Putamen (tissue), 1 donor: ENCODE data around the gene INO80B.
A peak's percentile ranks its signal among the peaks of the same experiment; 100 is the strongest.
"Not testable (repeated sequence)": the region's sequence is repeated elsewhere in the genome, so short reads cannot be mapped to it uniquely, and the experiment has no call there.

Experiments
- DNase-seq: peaks from one replicate; pipeline ENCODE4 v3.0.0-alpha.2; 2016; ENCODE audit warnings: low spot score

The INO80B gene

DNA sequence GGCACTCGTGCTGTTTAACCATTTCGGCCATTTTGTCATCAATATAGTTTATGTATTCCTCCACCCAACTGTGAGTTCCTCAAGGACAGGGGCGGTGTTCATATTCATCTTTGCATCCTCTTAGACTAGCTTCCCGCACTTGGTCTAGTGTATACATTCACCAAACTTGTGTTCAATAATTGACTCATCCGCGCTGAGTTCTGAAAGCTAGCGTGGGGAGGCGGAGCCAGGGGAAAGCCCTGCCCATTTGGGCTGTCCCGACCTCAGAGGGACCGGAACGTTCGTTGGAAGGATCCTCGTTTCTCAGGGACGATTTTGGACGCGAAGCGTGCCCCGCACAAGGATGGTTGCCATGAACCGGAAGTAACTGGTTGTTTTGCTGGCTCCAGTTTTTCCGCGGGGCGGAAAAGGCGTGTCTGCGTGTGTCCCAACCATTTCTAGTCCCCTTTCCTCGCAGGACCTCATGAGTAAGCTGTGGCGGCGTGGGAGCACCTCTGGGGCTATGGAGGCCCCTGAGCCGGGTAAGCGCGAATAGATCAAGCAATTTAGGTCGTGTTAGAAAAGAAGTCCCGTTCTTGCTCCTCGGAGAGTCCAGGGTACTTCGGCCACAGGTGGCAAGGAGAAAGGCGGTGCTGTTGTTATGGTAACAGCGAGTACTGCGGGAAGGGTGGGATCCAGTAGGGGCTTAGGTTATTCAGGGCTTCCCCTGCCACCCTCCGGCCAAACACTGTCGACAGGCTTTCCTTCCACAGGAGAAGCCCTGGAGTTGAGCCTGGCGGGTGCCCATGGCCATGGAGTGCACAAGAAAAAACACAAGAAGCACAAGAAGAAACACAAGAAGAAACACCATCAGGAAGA, at the start of gene INO80B:
TSS of gene INO80B (plus strand) at position 434 of the 858 bp plus-strand sequence. CDS start at position 464, 30 bp downstream.
- peak; percentile 98 for DNase-seq

GRCh38 chr2:74406035-74406434, 48.9 kb upstream of the INO80B start:
- DNase-seq, result no peak

DNA sequence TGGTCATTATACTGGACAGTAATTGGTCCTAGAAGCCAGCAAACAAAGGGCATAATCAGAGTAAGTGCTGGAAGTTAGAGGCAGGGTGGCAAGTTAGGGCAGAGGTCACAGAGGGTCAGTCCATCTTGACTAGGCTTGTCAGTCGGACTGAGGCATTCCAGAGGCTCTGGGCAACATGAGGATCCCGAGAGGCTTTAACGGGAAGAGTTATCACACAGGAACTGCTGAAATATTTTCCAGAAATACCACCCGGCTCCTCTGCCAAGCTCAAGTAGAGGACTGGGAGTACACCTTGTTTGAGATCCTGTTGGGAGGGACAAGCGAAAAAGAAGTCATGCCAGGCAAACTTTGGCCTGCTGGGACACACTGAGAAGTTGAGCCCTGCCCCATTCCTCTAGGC, 47.2 kb upstream of the INO80B start:
- no peak for DNase-seq

- DNase-seq, result no peak
These were observed 41.7 kb upstream of the INO80B start for GRCh38 chr2:74413001-74413698.

- DNase-seq, result no peak
These were observed 40.4 kb upstream of the INO80B start for GRCh38 chr2:74414441-74414840.

DNA sequence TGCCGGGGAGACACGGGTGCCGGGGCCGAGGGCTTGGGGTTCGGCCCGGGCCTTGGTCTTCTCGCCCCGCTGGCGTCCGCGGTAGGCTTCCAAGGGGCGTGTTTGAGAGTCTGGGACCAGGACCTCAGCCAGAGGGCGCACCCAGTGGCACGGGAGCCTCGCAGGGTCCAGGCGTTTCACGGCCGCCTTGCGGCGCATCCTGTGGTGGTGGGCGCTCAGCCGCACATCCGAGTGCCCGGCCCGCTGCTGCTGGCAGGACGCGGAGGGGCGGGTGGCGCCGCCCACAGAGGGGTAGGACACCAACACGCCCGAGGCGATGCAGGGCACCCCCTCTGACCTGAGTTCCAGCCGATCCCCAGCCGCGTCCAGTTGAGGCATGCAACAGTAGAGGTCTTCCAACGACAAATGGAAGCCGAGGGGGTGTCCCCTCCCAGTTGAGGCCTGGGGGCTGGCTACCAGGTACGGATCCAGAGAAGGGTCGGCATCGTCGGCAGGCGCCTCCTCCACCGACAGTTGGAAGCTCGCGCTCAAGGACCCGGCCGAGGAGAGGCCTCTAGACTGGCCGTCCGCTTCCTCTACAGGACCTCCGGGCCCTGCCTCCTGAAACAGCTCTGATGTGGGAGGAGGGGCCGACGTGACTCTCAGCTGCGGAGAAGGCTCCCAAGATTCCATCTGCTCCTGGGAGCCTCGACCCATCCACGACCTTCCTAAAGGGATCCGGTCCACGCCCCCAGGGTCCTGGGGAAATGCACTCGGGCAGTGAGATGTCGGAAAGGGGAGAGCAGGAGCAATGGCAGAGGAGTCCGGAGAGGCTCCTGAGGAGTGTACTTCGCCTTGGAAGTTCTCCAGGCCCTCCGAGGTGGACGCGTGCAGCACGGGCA, 39.8 kb upstream of the INO80B start:
- no peak for DNase-seq

GRCh38 chr2:74415762-74416395, 39.0 kb upstream of the INO80B start:
- no peak for DNase-seq

DNA sequence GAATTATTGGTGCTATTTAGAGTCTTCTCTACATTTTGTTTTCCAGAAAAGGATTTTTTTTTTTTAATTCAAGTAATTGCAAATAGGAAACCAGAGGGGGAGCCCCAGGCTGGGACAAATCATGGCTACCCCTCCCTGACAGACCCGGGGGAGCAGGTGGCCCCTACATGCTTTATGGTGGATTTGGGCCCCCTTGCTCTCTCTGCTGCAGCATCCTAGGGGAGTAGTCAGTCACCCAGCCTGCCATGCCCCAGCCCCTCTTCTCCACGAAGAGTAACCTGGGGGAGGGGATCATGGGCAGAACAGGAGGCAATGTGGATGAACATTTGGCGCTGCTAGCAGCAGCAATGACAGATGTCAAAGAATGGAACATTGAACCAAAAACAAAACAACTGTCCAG, 38.1 kb upstream of the INO80B start:
- DNase-seq, result no peak

DNA sequence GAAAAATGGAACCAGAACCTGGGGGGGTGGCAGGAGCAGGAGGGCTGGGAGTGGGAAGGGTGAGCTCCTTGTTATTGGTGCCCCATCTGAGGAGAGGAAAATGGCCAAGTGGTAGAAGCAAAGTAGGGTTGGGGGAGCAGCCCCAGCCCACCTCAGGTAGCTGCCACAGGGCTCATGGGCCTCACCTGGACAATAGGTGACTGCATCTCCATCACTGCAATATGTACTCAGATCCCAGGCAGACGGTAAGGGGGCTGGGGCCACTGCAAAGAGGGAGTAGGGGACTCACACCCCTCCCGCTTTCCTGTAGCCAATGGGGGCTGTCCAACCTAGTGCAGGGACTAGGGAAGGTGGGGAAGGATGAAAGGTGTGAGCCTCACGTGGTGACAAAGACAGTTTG, 37.7 kb upstream of the INO80B start:
- DNase-seq, result no peak

DNA sequence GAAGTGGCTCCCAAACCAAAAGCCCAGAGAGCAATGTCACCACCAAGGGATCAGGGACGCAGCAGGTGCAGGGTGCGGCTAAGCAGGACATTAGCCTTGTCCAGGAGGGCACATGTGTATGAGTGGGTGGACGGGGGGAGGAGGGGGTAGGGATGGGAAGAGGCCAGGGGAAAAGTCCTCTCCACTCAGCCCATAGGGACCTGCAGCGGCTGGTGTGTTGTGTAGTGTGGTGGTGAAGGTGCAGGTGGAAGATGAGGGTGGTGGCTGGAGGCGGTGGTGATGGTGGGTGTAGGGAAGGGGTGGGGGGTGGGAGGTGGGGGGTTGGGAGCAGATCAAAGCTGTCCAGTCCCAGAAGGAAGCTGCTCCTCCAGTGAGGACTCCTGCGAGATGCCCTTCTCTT, 37.1 kb upstream of the INO80B start:
- no peak for DNase-seq

GRCh38 chr2:74418312-74418711, 36.6 kb upstream of the INO80B start:
- DNase-seq, result no peak

DNA sequence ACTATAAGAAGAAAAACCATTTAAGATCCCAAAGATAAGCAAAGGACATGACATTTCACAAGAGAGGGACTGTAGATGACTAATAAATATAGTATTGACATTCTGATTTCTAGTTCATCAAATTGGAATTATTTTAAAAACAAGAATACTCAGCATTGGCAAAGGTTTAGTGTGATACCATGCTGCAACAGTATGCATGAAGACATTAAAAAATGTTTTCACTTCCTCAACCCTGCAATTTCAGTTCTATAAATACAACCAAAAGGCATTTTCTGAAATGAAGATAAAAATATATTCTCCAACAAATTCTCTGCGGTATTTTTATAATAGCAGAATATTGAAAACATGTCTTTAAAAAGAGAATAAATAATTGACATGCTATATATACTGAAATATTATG, 35.5 kb upstream of the INO80B start:
- no peak for DNase-seq

DNA sequence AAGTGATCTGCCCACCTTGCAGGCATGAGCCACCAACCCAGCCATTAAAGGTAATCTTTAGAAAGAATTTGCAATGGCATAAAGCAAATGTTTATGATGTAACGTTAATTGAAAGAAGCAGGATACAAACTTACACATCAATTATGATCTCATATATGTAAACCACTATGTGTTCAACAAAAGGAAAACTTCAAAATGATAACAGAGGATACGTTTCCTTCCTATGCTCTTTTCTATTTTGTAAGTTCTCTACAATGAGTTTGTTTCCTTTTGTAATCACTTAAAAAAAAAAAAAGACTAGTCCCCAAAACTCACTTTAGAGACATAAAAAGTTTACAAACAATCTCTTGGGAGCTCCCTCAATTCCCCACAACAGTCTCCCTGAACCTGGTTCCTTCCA, 34.9 kb upstream of the INO80B start:
- DNase-seq, result no peak

DNA sequence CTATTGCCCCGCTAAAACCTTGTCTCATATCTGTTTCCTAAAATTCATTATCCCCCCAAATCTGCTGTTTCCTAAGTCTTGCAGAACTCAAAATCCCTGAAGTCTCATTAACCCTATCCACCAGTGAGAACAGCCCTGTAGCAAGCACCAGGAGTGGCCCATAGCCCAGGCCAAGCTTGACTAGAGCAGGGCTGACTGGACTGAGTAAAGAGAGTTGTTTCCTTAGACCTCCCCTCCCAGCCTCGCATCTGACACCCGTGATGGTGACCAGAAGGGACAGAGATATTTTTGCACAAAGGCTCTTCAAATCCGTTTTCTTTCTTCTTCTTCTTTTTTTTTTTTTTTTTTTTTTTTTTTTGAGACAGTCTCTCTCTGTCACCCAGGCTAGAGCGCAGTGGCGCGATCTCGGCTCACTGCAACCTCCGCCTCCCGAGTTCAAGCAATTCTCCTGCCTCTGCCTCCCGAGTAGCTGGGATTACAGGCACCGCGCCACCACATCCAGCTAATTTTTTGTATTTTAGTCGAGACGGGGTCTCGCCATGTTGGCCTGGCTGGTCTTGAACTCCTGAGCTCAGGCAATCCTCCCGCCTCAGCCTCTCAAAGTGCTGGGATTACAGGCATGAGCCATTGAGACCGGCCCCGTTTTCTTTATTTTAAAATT, 34.3 kb upstream of the INO80B start:
- not testable (repeated sequence) for DNase-seq

DNA sequence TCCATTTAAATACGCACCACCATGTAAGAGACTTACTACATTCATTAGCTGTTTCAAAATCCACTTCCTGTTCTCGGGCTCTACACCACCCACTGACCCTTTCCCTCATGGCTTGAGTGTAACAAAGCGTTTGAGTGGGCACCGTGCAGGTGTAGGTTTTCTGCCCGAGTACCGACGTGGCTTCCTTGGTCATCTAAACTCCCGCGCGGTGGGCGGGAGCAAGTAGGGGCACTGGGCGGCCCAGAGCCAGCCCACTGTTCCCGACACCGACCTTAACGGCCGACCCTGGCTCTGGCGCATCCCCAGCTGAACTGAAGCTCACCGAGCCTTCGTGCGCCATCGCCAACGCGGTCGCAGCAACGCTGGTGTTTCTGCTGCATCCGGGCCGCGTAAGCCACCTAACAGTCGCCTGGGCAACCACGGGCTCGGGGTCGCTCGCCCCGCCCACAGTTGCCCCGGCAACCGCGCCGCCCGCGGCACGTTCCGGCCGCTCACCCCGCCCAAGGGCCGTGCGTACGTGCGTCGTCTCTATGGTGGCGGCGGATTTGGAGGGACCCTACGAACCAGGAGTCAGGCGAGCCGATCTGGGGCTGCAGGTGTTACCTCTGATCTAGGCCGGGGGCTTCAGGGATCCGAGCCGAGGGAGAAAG, 33.5 kb upstream of the INO80B start, which contains the start of the genes C2orf81 and WDR54:
TSS of gene C2orf81 (minus strand) at position 399 of the 650 bp plus-strand sequence. CDS start at position 340, 59 bp downstream.
TSS of gene WDR54 (plus strand) at position 510 of the 650 bp plus-strand sequence. CDS start 424 bp downstream, outside the sequence.
- peak; percentile 85 for DNase-seq

DNA sequence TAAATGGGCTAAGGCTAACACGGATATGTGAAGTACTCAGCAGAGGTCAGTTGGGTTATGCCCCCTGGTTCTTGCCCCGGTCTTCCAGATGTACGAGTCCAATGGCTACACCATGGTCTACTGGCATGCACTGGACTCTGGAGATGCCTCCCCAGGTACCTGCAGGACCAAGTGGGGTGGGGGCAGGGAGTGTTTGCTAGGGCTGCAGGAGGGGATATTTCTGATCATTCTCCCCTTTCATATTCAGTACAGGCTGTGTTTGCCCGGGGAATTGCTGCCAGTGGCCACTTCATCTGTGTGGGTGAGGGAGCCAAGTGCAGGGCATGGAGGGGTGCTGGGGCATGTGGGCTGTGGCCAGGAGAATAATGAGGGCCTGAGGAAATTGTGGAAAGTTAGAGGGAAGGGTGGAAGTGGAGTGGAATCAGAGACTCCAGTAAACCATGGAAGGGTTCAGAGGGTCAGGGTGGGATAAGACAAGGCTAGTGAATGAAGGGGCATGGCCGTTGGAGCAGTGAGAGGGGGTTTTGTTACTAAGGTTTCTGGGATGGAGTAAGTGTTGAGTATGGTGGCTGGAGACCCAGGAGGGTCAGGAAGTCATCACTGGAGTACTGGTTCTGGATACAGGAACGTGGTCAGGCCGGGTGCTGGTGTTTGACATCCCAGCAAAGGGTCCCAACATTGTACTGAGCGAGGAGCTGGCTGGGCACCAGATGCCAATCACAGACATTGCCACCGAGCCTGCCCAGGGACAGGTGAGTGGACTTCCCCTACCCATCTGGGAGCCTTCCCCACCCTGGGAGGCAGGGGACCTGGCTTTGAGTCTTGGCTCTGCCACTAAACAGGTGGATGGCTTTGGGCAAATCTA, 31.4 kb upstream of the INO80B start:
- no peak for DNase-seq

- no peak for DNase-seq
These were observed 30.5 kb upstream of the INO80B start for GRCh38 chr2:74424139-74424992.

DNA sequence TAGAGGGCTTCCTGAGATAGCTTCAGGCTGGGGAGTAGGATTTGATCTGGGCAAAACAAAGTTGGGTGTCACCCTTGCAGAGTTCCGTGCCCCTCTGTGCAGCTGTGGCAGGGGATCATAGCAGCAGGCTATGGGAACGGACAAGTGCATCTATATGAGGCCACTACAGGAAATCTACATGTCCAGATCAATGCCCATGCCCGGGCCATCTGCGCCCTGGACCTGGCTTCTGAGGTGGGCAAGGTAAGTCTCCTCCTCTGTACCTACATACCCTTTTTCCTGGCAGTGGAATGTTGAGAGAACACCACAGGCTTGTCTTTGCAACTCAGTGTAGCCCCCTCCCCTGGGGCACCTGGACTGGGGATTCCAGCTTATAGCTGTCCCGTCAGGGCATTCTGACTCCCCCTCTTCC, 29.9 kb upstream of the INO80B start:
- DNase-seq, result no peak

DNA sequence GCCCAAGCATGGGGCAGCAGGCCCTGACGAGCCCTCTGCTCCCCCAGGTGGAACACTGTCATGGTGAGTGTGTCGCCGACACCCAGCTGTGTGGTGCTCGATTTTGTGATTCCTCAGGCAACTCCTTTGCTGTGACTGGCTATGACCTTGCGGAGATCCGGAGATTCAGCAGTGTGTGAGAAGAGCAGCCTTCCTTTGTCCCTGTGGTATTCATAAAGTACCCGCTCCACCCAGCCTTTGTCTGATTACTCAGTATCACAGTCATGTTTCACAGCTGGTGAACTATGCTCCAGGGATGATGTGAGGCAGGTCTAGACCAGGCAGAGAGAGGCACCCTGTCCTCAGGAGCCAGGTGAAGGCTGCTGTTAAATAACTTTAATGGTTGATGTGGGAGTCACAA, 29.4 kb upstream of the INO80B start:
- DNase-seq, result no peak
